OCI-LY7 (cell line): ENCODE measurements around the gene SLC47A1. TPM values are rescaled to one million over a fixed set of nuclear protein-coding genes. Genes with fewer than 3 reads are reported as not detected.

Experiments used
- BruUV-seq: library from RNA; stranded (reverse); fragments of 400-500 nt; replicated peaks from 2 replicates; lab custom pipeline; 2021; lab: Mats Ljungman, UMichigan
- CTCF ChIA-PET: fragments of 300-600 bp; sonication (Branson Sonifier 250); formaldehyde crosslinking; loops from one replicate; lab custom pipeline; 2022; ENCODE audit warnings: antibody characterized with exemption; ENCODE audit not compliant: unreplicated experiment; lab: Charles Lee
- POLR2A ChIA-PET: fragments of 300-600 bp; sonication (Branson Sonifier 250); formaldehyde crosslinking; loops from one replicate; lab custom pipeline; 2022; ENCODE audit warnings: antibody characterized with exemption; lab: Charles Lee
- DNase-seq: peaks from one replicate; pipeline ENCODE4 v3.0.0-alpha.2; 2015; ENCODE audit warnings: low spot score
- H2AFZ ChIP-seq: fragments of 200-600 bp; sonication (generic), shearing (Covaris generic); 2 replicates; pipeline ENCODE4 v1.6.1; 2014; ENCODE audit warnings: mild to moderate bottlenecking, antibody characterized with exemption, low read length, moderate library complexity
- H3K27ac ChIP-seq: fragments of 200-600 bp; sonication (generic); 2 replicates; pipeline ENCODE4 v1.5.1; 2014; ENCODE audit warnings: mixed run types, low read depth, mild to moderate bottlenecking, moderate library complexity, low read length, inconsistent platforms; ENCODE audit not compliant: poor library complexity, severe bottlenecking
- H3K36me3 ChIP-seq: fragments of 200-600 bp; sonication (generic); 2 replicates; pipeline ENCODE4 v1.6.1; 2014; ENCODE audit warnings: mild to moderate bottlenecking, antibody characterized with exemption, low read length, moderate library complexity, mixed read lengths; ENCODE audit not compliant: insufficient read depth
- H3K4me1 ChIP-seq: fragments of 200-600 bp; sonication (generic); 2 replicates; pipeline ENCODE4 v1.5.1; 2014; ENCODE audit warnings: mild to moderate bottlenecking, low read length; ENCODE audit not compliant: insufficient read depth, poor library complexity, severe bottlenecking
- H3K4me2 ChIP-seq: fragments of 200-600 bp; sonication (generic); 2 replicates; pipeline ENCODE4 v1.6.1; 2014; ENCODE audit warnings: mild to moderate bottlenecking, low read length
- H3K4me3 ChIP-seq: fragments of 200-600 bp; sonication (generic); 2 replicates; pipeline ENCODE4 v1.5.1; 2014; ENCODE audit warnings: mild to moderate bottlenecking, low read depth, low read length; ENCODE audit not compliant: poor library complexity, severe bottlenecking
- H3K79me2 ChIP-seq: fragments of 200-600 bp; sonication (generic); 2 replicates; pipeline ENCODE4 v1.6.1; 2016; ENCODE audit warnings: low read depth, mild to moderate bottlenecking, low read length, moderate library complexity, mixed read lengths; ENCODE audit not compliant: insufficient read depth
- H3K9me2 ChIP-seq: fragments of 200-600 bp; sonication (generic); 2 replicates; pipeline ENCODE4 v1.6.1; 2016; ENCODE audit warnings: mild to moderate bottlenecking, low read length, mixed read lengths; ENCODE audit not compliant: insufficient read depth
- H3K9me3 ChIP-seq: fragments of 200-600 bp; sonication (generic); 2 replicates; pipeline ENCODE4 v1.6.1; 2014; ENCODE audit warnings: mild to moderate bottlenecking, mixed run types, low read length, mixed read lengths
- H4K20me1 ChIP-seq: fragments of 200-600 bp; sonication (generic); 2 replicates; pipeline ENCODE4 v1.6.1; 2014; ENCODE audit warnings: mild to moderate bottlenecking, antibody characterized with exemption, low read length, moderate library complexity, mixed read lengths; ENCODE audit not compliant: insufficient read depth
- CTCF ChIP-seq: fragments of 200-600 bp; sonication (generic); conservative IDR thresholded peaks from 2 replicates; pipeline ENCODE4 v1.5.1; 2014; ENCODE audit warnings: mild to moderate bottlenecking, antibody characterized with exemption, low read length, moderate library complexity, mixed read lengths
- EZH2phosphoT487 ChIP-seq: fragments of 200-600 bp; sonication (generic); IDR thresholded peaks from 2 replicates; pipeline ENCODE4 v1.6.1; 2018; ENCODE audit warnings: low read depth, borderline replicate concordance, mild to moderate bottlenecking, mixed run types, antibody characterized with exemption, low read length, moderate library complexity, mixed read lengths
- intact Hi-C: fragments of 100-400 bp; cut with micrococcal nuclease; formaldehyde crosslinking; loops from one replicate; pipeline ENCODE4 v1.10.0; 2022; ENCODE audit not compliant: unreplicated experiment
- total RNA-seq, 2 experiments: library from RNA; depleted of rRNA in 1 of 2; stranded (reverse); fragments of >200 nt in 1 of 2; shearing (Covaris generic) in 1 of 2; gene quantifications; 2 replicates each; pipeline ENCODE4 v1.2.3, GENCODE V29; 2014 to 2022

The SLC47A1 gene
- total RNA-seq, 2 experiments from 2014 or later: not detected

GRCh38 chr17:19486351-19487023 is 47.2 kb upstream of the SLC47A1 start:
- ChIA-PET POLR2A (no interaction called here), CTCF (interaction anchor here (0.5 kb wide), 1 partner anchor 239 kb away, joined by 3 read pairs; no protein-coding TSS in a partner anchor)
- intact Hi-C loops: no loop called here
- H3K4me3 ChIP-seq: no peak overlapping the region
- no peaks in the 10 kb centered on the region for H3K9me2 ChIP-seq
- no peaks in the 10 kb centered on the region for H3K9me3 ChIP-seq
- no peak overlapping the region for H3K27ac ChIP-seq
- no peak for DNase-seq
- BruUV-seq: no TSS peak
- H3K4me1 ChIP-seq: peaks cover 4% of the 10 kb centered on the region
- TF ChIP-seq EZH2phosphoT487 (no peak), CTCF (no peak)
- no peak overlapping the region for H2AFZ ChIP-seq
- no peaks in the 10 kb centered on the region for H4K20me1 ChIP-seq
- H3K36me3 ChIP-seq: no peaks in the 10 kb centered on the region
- no peaks in the 10 kb centered on the region for H3K79me2 ChIP-seq
- H3K4me2 ChIP-seq: no peak overlapping the region

GRCh38 chr17:19487024-19487600 is 46.5 kb upstream of the SLC47A1 start:
- Histone ChIP-seq H3K4me2 (no peak overlapping the region), H3K27ac (no peak overlapping the region), H3K36me3 (no peaks in the 10 kb centered on the region), H3K4me1 (peaks cover 4% of the 10 kb centered on the region), H4K20me1 (no peaks in the 10 kb centered on the region), H3K9me3 (no peaks in the 10 kb centered on the region), H3K4me3 (no peak overlapping the region), H3K79me2 (no peaks in the 10 kb centered on the region), H3K9me2 (no peaks in the 10 kb centered on the region), H2AFZ (no peak overlapping the region)
- POLR2A ChIA-PET: no interaction called here
- TF ChIP-seq CTCF (no peak), EZH2phosphoT487 (no peak)
- CTCF ChIA-PET: no interaction called here
- intact Hi-C loops: no loop called here
- DNase-seq: no peak
- no TSS peak for BruUV-seq

- Histone ChIP-seq H3K27ac (no peak overlapping the region), H4K20me1 (no peaks in the 10 kb centered on the region), H3K4me1 (peaks cover 39% of the 10 kb centered on the region), H3K4me2 (no peak overlapping the region), H3K9me3 (no peaks in the 10 kb centered on the region), H3K36me3 (no peaks in the 10 kb centered on the region), H3K79me2 (no peaks in the 10 kb centered on the region), H3K9me2 (no peaks in the 10 kb centered on the region), H2AFZ (no peak overlapping the region), H3K4me3 (no peak overlapping the region)
- TF ChIP-seq EZH2phosphoT487 (no peak), CTCF (no peak)
- DNase-seq: no peak
- ChIA-PET POLR2A (interaction anchor here (0.9 kb wide), 1 partner anchor 10 kb away, joined by 4 read pairs; no protein-coding TSS in a partner anchor), CTCF (no interaction called here)
- BruUV-seq: no TSS peak
- intact Hi-C loops: no loop called here
Measured at GRCh38 chr17:19492141-19492540, 41.5 kb upstream of the SLC47A1 start.
